Stimulated activated CD8-positive, alpha-beta memory T cell treated with anti-CD3 and anti-CD28 coated beads, Interleukin-12 subunit alpha, Interleukin-12 subunit beta, amount 100 ng/mL, for 4 hours (primary cell): ENCODE data around the gene FARP2.

Experiments
- DNase-seq: peaks from one replicate; pipeline ENCODE4 v3.0.0-alpha.2; 2020; ENCODE audit warnings: low read depth

The FARP2 gene

GRCh38 chr2:241534293-241534692, 178.2 kb downstream of the FARP2 start:
- DNase-seq = no peak

DNA sequence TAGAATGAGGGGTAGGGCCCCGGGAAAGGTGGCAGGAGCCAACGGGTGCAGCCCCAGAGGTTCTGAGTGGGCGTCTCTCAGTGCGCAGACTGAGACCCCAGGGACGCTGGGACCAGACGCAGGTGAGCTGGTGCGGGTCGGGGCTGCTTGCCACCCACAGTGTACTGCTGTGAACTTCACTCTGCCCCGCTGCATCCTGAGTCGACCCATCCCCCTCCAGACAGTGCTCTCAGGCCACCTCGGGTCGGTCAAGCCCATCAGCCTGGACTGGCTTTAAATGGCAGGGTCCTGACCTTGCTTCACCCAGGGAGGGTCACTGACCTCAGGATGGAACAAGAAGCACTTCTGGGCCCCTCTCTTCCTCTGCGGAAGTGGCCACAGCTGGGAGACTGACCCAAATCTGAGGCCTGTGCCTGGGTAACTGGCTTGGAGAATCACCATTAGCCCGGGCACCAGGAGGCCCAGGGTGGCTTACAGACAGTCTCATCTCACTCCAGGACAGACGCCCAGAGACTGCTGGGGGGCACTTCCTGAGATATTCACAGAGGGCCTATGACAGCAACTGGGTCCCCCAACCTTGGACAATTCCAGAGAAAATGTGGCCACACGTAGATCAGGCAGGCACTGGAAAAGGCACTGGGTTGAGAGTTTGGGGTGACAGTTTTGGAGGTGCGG, 178.8 kb downstream of the FARP2 start:
- DNase-seq = no peak

GRCh38 chr2:241535871-241536655, 180.0 kb downstream of the FARP2 start:
- DNase-seq = no peak

DNA sequence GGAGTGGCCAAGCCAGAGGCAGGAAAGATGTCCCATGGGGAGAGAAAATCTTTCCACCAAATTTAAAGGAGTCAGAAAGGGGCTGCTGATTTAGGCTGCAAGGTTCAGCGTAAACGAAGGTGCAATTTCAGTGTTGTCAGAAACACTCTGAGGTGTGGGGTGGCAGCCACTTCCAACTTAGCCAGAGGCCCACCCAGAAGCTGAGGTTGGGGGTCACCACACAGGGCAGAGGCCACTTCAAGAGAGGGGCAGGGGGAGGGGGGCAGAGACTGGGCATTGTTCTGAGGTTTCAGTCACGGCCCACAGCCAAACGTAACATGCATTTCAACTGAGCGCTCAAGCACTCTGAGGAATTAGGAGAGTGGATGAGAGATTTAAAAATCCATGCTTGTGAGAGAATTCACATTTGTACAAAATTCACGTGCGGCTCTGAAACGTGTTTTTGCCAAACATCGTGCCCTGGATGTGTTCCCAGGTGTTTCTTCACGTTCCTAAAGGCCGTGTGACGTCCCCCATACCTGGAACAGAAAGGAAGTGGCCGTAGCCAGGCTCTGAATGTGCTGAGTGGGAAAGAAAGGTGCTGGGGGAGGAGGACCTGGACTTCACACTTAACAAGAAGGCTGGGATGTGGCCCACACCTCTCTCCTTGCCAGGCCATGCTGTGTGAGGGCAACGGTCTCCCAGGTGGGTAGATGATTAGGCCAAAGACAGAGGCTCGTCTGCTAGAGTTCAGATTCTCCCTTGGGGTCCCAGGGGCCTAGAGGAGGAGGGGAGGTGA, 182.9 kb downstream of the FARP2 start:
- no peak for DNase-seq

GRCh38 chr2:241539616-241540374, 183.7 kb downstream of the FARP2 start:
- no peak for DNase-seq

DNA sequence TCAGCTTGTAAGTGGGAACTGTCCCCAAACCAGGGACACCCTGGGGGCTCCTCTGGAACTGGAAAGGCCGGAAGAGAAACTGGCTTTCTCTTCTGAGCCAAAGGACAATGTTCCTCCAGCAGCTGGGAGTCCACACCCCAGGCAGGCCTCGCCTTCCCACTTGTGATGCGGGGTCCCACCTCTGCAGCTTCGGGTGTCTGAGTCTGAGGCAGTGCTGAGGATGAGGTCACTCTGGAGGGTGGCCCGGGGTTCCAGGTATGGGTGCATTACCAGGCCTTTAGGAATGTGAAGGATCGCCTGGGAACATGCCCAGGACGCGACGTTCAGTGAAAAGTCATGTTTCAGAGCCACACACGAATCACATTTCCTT, 184.3 kb downstream of the FARP2 start:
- no peak for DNase-seq

- DNase-seq = peak; percentile 31
These were observed 184.9 kb downstream of the FARP2 start for GRCh38 chr2:241540771-241541561.

GRCh38 chr2:241541564-241542277, 185.6 kb downstream of the FARP2 start:
- DNase-seq = no peak

- no peak for DNase-seq
These were observed 186.2 kb downstream of the FARP2 start for GRCh38 chr2:241542278-241542605.
